Nucleus accumbens (tissue), 56 donors: ENCODE data around the gene IL6ST.
"Not testable (repeated sequence)": the region's sequence is repeated elsewhere in the genome, so short reads cannot be mapped to it uniquely, and the experiment has no call there.

Experiments
- DNase-seq, 56 donors: peaks; one replicate each; lab custom pipeline; 2025; lab: John Stamatoyannopoulos, UW

Gene IL6ST

GRCh38 chr5:56006094-56006493, 11.3 kb upstream of the IL6ST start:
- no peak for DNase-seq

GRCh38 chr5:56004874-56005273, 10.1 kb upstream of the IL6ST start:
- no peak for DNase-seq

GRCh38 chr5:56003679-56004078, 8.9 kb upstream of the IL6ST start:
- no peak for DNase-seq

DNA sequence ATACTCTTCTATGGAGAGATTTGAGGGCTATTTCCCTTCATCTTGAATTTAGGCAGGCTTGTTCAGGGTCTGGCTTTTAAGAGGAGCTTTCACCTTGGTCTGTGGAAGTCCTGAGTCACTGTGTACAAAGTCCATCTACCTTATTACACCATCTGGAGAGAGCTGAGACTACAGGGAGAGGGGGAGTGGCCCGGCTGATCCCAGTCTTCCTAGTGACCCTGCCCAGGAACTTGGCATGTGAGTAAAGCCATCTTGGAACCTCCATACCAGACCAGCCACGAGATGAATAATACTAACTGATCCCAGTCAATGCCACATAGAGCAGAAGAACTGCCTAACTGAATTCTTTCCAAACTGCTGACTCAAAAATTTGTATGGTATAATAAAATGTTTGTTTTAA, 8.4 kb upstream of the IL6ST start:
- no peak for DNase-seq

DNA sequence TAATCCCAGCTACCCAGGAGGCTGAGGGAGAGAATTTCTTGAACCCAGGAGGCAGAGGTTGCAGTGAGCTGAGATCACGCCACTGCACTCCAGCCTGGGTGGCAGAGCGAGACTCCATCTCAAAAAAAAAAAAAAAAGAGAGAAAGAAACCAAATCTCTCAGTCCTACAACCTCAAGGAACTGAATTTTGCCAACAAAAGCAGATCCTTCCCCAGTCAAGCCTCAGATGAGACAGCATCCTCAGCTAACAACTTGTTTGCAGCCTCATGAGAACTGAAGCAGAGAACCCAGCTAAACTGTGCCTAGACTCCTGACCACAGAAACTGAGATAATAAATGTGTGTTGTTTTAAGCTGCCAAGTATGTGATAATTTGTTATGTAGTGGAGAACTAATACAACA, 7.5 kb upstream of the IL6ST start:
- DNase-seq = no peak

GRCh38 chr5:56000221-56000620, 5.5 kb upstream of the IL6ST start:
- DNase-seq = not testable (repeated sequence)

DNA sequence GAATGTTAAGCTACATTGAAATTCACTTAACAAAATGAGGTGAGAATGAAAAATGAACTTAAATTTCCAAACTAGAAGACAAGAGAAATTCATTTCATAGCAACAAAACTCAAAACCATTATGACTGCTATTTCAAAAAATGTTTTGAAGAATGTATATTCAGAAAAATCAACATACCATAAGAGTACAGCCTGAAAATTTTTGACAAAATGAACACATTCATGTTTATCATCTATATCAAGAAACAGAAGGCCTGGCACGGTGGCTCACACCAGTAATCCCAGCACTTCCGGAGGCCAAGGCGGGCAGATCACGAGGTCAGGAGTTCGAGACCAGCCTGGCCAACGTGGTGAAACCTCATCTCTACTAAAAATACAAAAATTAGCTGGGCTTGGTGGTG, 4.2 kb upstream of the IL6ST start:
- no peak for DNase-seq

DNA sequence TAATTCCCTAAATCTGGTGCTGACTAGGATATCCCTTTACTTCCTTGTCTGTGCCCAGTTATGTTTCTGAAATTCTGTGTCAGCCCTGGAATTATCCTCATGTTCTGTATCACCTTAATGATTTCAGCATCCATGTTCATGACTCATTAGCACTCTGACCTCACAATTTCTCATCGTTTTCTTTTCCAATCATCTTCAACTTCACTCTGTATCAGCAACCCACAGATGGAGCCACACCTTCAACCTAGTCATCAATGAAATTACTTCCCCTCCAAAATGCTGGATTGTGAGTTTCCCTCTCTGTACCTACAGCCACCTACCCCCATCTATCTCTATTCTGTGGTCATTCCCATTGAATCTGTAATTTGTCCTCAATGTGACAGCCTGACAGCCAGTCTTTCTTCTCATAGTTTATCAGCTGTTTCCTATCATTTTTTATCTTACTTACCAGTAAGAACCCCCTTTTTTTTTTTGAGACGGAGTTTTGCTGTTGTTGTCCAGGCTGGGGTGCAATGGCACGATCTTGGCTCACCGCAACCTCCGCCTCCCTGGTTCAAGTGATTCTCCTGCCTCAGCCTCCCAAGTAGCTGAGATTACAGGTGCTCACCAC, 3.1 kb upstream of the IL6ST start:
- no peak for DNase-seq

DNA sequence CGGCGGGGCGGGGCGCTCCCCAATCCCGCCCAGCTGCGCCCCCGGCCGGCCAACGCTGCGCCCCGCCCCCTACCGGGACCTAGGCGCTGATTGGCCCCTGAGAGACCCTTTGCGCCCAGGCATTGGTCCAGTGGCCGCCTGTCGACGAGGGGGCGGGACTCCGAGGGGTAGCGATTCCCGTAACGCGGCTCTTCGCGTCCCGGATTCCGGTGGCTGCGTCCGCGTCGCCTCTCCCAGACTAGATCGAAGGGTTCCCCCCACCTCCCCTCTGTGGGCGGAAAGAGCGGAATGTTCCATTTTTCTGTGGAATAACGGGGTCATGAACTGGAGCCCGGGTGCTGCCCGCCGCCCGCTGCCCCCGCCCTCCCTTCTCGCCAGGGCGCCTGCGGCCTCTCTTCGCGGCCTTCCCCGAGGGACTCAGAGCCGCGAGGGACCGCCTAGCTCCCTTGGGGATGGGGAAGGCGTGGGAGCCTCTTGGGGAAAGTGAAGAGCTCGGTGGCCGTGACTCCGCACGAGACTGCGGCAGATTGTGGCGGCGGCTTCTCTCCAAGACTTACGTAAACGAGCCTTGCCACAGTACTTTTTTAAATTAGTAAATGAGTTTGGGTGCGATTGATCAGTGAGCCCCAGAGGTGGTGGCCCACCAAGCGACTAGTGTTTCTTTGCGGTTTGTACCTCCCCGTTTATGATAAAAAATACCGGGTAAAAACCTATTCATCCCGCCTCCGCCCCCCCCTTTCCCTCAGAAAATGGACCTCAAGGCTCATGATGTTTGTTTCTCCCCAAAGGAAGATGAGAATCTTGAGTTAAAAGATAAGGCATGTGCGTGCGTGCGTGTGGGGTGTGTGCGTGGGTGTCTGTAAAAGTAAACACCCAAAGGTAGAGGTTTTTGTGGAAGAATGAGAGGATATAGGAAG, 493 bp upstream of the IL6ST start:
- peak; percentile 74 to 99 (median 96) for DNase-seq

DNA sequence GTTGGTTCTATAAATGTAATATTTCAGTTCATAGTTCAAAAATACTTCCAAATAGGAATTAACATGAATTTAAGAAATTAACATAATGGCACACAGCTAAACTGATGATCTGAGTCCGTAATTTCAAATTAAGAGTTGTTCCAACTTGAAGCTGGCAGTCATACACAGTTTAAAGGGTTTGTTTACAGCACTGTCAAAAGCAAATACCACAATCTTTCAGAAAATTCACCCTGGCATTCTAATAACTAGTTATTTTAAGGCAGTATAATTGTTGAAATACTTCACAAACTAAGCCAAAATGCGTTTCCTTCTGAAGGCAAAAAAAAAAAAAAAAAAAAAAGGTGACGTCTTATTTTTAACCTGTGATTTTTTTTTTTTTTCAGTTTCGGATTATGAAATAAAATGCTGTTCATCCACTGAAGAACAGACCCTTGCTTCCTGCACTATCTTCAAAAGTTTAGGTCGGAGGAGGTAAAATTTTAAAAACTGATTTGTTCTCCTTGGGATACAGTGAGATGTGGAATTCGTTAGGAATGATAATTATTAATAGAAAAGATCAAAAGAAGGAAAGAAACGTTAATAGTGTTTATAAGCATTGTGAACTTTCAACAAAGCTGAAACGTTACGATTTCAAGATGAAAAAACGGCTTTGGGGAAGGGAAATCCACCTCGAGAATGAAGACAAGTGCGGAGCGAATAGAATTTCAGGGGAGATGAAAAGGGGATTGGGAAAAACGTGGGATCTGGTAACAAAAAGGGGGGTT, 850 bp downstream of the IL6ST start:
- no peak for DNase-seq

DNA sequence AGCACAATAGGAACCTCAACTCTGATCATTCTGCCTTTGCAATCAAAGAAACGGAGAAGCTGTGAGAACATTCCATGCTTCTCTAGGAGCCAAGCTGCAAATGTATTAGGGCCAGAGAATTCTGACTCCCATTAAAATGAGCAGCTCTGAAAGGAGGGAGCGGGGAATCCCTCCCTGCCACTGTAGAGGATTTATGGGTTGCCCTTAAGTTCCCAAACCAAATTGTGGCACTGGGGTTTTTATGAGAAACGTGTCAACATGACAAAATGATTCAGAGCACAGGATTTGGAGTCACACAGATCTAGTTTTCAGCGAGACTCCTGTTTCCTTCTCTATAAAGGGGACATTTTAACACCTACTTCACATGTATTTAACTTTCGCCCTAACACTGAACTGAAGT, 1.8 kb downstream of the IL6ST start:
- peak in 14 of 56 donors; percentile 1 to 45 (median 12) for DNase-seq

GRCh38 chr5:55991768-55992486, 2.8 kb downstream of the IL6ST start:
- no peak for DNase-seq

- DNase-seq = not testable (repeated sequence)
Measured at GRCh38 chr5:55990895-55991294, 3.9 kb downstream of the IL6ST start.

- DNase-seq = no peak
Measured at GRCh38 chr5:55989860-55990259, 4.9 kb downstream of the IL6ST start.

DNA sequence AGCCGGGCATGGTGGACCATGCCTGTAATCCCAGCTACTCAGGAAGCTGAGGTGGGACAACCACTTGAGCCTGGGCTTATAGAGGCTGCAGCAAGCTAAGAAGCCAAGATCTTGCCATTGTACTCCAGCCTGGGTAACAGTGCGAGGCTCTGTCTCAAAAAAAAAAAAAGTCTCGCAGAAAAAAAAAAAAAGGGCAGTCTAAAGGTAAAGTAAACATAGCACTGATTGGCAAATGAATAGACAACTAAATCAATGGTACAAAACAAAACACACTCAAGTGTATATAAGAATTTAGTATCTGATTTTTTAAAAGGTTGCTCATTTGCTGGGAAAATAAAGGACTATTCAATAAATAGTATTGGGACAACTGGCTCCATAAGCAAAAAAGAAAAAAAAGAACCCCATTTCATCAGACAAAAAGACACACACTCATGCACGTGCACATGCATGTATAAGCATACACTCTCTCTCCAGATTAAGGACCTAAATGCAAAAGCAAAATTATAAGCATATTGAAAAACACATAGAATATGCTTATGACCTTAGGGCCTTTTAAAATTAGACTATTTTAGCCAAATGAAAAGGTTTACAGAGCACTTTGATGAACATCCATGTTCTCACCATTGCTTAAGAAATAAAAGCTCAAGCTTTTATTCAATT, 5.7 kb downstream of the IL6ST start:
- no peak for DNase-seq

DNA sequence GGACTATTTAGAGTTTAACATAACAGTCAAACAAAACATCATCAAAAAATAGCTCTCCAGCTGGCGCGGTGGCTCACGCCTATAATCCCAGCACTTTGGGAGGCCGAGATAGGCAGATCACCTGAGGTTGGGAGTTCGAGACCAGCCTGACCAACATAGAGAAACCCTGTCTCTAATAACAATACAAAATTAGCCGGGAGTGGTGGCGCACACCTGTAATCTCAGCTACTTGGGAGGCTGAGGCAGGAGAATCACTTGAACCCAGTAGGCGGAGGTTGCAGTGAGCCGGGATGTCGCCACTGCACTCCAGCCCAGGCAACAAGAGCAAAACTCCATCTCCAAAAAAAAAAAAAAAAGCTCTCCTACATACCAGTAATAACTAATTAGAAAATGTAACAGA, 6.3 kb downstream of the IL6ST start:
- not testable (repeated sequence) for DNase-seq

GRCh38 chr5:55986931-55987330, 7.8 kb downstream of the IL6ST start:
- DNase-seq = no peak

DNA sequence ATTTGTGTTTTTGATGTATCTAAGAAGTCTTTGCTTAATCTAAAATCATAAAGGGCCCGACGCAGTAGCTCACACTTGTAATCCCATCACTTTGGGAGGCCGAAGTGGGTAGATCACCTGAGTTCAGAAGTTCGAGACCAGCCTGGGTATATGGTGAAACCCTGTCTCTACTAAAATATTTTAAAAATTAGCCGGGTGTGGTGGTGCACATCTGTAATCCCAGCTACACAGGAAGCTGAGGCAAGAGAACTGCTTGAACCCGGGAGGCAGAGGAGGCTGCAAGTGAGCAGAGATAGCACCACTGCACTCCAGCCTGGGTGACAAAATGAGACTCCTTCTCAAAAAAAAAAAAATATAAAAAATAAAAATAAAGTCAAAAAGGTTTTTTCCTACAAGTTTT, 9.6 kb downstream of the IL6ST start:
- no peak for DNase-seq

DNA sequence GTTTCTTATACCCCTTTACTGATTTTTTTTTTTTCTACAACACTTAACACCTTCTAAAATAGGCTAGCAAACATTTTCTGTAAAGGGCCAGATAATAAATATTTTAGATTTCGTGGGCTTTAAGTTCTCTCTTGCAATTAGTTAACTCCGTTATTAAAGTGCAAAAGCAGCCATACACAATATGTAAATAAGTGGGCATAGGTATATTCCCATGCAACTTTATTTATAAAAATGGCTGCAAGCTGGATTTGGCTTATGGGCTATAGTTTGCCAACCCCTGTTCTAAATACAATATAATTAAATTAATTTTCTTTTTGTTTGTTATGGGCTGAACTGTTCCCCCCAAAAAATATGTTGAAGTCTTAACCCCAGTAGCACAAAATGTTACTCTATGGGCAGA, 10.8 kb downstream of the IL6ST start:
- no peak for DNase-seq

GRCh38 chr5:55982957-55983381, 11.8 kb downstream of the IL6ST start:
- DNase-seq = peak in 10 of 56 donors; percentile 6 to 35 (median 16)
